Measurements from ENCODE around the gene CCDC18. TPM values are rescaled to one million over a fixed set of nuclear protein-coding genes. Genes with fewer than 3 reads are reported as not detected.
"Not testable (repeated sequence)": the region's sequence is repeated elsewhere in the genome, so short reads cannot be mapped to it uniquely, and the experiment has no call there.

The CCDC18 gene
- total RNA-seq, 2 donors from 2014 or later = 12.7 to 15.2 TPM

DNA sequence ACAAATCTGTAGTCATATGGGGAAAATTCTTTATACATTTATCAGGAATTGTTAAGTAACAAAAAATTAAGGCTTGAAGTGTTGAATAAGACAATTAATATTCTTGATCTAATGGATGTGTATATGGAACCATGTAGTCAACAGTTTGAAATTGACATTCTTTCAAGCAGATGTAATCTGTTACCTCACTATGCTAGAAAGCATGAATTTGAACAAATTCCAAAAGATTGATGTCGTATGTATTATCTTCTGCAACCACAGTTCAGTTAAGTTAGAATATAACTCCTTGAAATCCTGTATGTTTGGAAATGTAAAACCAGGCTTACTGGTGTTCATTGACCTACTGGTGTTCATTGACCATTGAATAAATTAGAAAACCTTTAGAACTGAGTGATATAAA lies 16.1 kb downstream of the CCDC18 start:
- no peaks in the 10 kb centered on the region for H3K4me1 Mint-ChIP-seq
- peaks cover 58% of the 10 kb centered on the region for H3K36me3 Mint-ChIP-seq (ENCODE audit: low read depth)
- ATAC-seq (replicated peaks) = no peak
- no peaks in the 10 kb centered on the region for H3K27me3 Mint-ChIP-seq
- H3K4me3 Mint-ChIP-seq = no peak overlapping the region
- H3K9me3 Mint-ChIP-seq = no peaks in the 10 kb centered on the region
- H3K27ac Mint-ChIP-seq = no peak overlapping the region

DNA sequence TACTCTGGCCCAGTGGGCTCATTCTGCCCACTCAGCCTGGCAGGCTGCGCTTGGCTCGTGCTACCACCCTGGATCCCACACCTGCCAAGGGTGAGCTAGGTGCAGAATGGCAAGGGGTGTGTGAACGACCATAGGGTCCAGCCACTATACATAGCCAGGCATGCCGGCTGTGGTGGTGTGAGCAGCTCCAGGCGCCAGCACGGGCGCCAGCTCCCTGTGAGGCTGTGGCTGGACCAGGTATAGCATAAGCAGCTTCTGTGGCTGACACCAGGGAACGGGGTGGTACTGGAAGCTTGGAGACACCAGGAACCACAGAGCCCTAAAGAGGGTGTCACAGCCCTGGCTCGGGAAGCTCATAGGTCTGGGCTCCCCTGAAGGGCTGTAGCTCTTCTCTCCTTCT lies 18.6 kb downstream of the CCDC18 start:
- H3K4me3 Mint-ChIP-seq = no peak overlapping the region

DNA sequence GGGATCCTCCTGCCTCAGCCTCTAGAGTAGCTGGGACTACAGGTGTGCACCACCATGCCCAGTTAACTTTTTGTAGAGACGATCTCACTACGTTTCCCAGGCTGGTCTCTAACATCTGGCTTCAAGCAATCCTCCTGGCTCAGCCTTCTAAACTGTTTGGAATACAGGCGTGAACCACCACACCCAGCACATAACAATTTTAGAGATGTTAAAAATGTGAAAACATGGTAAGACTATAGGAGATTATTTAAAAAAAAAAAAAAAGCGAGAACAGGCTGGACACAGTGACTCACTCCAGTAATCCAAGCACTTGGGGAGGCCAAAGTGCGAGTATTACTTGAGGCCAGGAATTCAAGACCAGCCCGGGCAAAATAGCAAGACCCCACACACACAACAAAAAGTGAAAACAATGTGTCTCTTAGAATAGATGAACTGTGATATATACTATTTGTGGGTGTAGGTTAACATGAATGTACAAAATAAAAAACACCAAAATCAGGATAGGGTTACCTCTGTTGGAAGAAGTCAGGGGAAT lies 19.6 kb downstream of the CCDC18 start:
- Mint-ChIP-seq H3K27ac (no peak overlapping the region), H3K4me3 (no peak overlapping the region), H3K4me1 (no peaks in the 10 kb centered on the region), H3K9me3 (no peaks in the 10 kb centered on the region), H3K27me3 (no peaks in the 10 kb centered on the region), H3K36me3 (ENCODE audit: low read depth) (peaks cover 38% of the 10 kb centered on the region)
- ATAC-seq (replicated peaks) = no peak

More for the DNA sequence above, 18.6 kb downstream of the CCDC18 start:
- no peaks in the 10 kb centered on the region for H3K9me3 Mint-ChIP-seq
- peaks cover 46% of the 10 kb centered on the region for H3K36me3 Mint-ChIP-seq (ENCODE audit: low read depth)
- no peaks in the 10 kb centered on the region for H3K27me3 Mint-ChIP-seq
- ATAC-seq (replicated peaks) = no peak
- H3K27ac Mint-ChIP-seq = no peak overlapping the region
- no peaks in the 10 kb centered on the region for H3K4me1 Mint-ChIP-seq

DNA sequence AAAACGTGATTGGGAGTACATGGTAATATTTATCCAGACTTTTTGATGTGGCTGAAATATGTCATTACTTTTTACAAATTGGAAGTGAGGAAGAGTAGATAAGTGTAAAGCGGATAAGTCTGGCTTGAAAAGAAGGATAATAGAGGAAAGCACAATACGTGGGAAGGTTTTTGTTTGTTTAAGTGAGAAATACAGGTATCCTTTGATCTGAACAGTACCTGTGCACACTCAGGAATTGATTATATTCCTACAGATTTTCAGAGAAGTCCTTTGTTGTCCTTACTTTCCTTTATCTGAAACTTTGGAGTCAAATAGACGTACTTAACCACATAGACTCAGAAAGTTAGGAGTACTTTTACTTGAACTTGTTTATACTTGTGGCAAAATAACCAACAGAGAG lies 20.2 kb downstream of the CCDC18 start:
- H3K9me3 Mint-ChIP-seq = no peaks in the 10 kb centered on the region
- peaks cover 33% of the 10 kb centered on the region for H3K36me3 Mint-ChIP-seq (ENCODE audit: low read depth)
- H3K27me3 Mint-ChIP-seq = no peaks in the 10 kb centered on the region
- no peak for ATAC-seq (replicated peaks)
- no peak overlapping the region for H3K4me3 Mint-ChIP-seq
- H3K27ac Mint-ChIP-seq = no peak overlapping the region
- no peaks in the 10 kb centered on the region for H3K4me1 Mint-ChIP-seq

DNA sequence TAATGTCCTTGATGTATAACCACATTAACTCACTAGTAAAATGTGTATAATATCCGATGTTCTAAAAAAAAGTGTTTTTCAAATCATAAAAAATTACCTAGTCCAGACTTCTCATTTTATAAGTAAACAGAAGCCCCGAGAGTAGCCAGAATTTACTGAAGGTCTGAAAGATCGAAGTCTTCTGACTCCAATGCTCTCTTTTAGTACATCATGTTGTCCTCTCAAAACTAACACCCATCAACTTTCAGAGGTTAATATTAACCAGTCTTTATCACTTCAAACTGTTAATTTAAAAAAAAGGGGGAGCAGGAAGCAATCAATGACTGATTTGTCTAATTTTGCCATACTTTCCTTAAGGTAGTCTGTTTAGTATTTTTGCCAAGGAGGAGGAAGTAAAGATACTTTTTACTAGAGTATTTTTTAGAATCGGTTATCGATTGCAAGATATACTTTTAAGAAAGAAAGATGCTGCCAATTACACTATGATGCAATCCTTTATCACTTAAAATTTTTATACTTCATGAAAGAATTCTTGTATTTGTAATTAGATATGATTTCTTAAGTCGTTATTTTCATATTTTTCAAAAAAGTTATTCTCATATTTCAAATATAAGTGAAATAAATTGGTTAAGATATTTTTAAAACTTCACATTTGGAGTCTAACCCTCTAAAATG lies 25.5 kb downstream of the CCDC18 start:
- no peak overlapping the region for H3K4me3 Mint-ChIP-seq
- H3K4me1 Mint-ChIP-seq = no peaks in the 10 kb centered on the region
- peaks cover 47% of the 10 kb centered on the region for H3K36me3 Mint-ChIP-seq (ENCODE audit: low read depth)

DNA sequence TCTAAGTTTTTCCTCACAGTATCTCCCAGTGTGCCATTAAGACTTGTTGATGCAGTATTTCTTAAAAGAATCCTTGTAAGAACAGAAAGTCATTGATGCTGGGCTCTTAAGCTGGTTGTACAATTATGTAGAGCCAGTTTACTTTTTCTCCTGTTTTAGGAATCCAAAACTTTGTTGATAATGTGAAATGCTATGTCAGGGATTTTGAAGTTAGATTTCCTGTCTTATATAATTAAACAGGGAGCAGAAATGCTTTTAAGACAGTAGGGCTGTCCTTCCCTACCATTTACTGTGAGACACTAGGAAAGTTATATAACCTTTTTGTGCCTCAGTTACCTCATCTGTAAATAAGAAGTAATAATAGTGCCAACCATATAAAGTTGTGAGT lies 26.0 kb downstream of the CCDC18 start:
- Mint-ChIP-seq H3K4me3 (no peak overlapping the region), H3K27ac (no peak overlapping the region), H3K36me3 (ENCODE audit: low read depth) (peaks cover 46% of the 10 kb centered on the region), H3K27me3 (no peaks in the 10 kb centered on the region), H3K9me3 (no peaks in the 10 kb centered on the region), H3K4me1 (no peaks in the 10 kb centered on the region)
- no peak for ATAC-seq (replicated peaks)

More for the DNA sequence above, 25.5 kb downstream of the CCDC18 start:
- Mint-ChIP-seq H3K27ac (no peak overlapping the region), H3K9me3 (no peaks in the 10 kb centered on the region), H3K27me3 (no peaks in the 10 kb centered on the region)
- no peak for ATAC-seq (replicated peaks)

DNA sequence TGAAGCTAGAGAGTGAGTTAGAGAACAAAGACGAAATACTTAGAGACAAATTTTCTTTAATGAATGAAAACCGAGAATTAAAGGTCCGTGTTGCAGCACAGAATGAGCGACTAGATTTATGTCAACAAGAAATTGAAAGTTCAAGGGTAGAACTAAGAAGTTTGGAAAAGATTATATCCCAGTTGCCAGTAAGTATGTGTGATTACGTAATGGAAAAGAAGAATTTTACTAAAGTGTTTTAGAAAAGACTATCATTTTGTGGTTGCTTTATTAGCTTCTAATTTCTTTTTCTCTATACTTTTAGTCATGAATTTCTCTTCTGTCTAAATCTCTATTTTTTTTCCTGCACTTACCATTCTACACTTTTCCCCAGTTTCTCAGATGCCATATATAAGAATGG lies 26.7 kb downstream of the CCDC18 start:
- no peak for ATAC-seq (replicated peaks)
- Mint-ChIP-seq H3K4me1 (no peaks in the 10 kb centered on the region), H3K9me3 (no peaks in the 10 kb centered on the region), H3K27ac (no peak overlapping the region), H3K36me3 (ENCODE audit: low read depth) (peaks cover 46% of the 10 kb centered on the region), H3K4me3 (no peak overlapping the region), H3K27me3 (no peaks in the 10 kb centered on the region)

DNA sequence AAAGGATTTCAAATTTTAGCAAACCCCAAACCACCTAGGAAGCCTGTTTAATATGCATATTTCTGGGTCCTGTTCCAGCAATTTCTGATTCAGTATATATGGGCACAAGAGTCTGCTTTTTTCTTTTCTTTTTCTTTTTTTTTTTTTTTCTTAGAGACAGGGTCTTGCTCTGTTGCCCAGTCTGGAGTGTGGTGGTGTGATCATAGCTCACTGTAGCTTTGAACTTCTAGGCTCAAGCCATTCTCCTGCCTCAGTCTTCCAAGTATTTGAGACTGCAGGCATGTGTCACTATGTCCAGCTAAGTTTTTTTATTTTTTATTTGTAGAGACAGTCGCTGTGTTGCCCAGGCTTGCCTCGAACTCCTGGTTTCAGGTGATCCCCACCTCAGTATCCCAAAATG lies 34.8 kb downstream of the CCDC18 start:
- ATAC-seq (replicated peaks) = no peak
- Mint-ChIP-seq H3K4me3 (no peak overlapping the region), H3K4me1 (peaks cover 8% of the 10 kb centered on the region), H3K27me3 (no peaks in the 10 kb centered on the region), H3K27ac (no peak overlapping the region), H3K9me3 (no peaks in the 10 kb centered on the region), H3K36me3 (ENCODE audit: low read depth) (peaks cover 62% of the 10 kb centered on the region)

DNA sequence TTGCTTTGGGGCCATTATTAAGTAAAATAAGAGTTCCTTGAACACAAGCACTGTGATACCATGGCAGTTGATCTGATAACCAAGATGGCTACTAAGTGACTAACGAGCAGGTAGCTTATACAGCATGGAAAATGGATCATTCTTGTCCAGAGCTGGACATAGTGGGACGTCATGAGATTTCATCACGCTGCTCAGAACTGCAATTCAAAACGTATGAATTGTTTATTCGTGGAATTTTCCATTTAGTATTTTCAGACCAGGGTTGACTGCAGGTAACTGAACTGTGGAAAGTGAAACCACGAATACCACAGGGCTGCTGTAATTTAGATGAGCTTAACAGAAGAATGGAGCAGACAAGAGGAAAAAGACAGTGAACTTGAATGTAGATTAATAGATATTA lies 38.9 kb downstream of the CCDC18 start:
- peaks cover 69% of the 10 kb centered on the region for H3K36me3 Mint-ChIP-seq (ENCODE audit: low read depth)
- peaks cover 8% of the 10 kb centered on the region for H3K4me1 Mint-ChIP-seq
- no peaks in the 10 kb centered on the region for H3K9me3 Mint-ChIP-seq
- peak; percentile 58 for ATAC-seq (replicated peaks)
- H3K27me3 Mint-ChIP-seq = no peaks in the 10 kb centered on the region
- peak overlapping the region; percentile 78 for H3K27ac Mint-ChIP-seq
- H3K4me3 Mint-ChIP-seq = peak overlapping the region; percentile 76

DNA sequence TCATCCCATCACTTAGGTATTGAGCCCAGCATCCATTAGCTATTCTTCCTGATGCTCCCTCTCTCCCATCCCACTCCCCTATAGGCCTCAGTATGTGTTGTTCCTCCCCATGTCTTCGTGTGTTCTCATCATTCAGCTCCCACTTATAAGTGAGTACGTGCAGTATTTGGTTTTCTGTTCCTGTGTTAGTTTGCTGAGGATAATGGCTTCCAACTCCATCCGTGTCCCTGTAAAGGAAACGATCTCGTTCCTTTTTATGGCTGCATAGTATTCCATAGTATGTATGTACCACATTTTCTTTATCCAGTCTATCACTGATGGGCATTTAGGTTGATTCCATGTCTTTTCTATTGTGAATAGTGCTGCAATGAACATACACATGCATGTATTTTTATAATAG lies 40.2 kb downstream of the CCDC18 start:
- H3K36me3 Mint-ChIP-seq (ENCODE audit: low read depth) = peaks cover 75% of the 10 kb centered on the region
- H3K4me1 Mint-ChIP-seq; H3K9me3 Mint-ChIP-seq; H3K4me3 Mint-ChIP-seq; H3K27me3 Mint-ChIP-seq; H3K27ac Mint-ChIP-seq; ATAC-seq (replicated peaks): not testable (repeated sequence)

DNA sequence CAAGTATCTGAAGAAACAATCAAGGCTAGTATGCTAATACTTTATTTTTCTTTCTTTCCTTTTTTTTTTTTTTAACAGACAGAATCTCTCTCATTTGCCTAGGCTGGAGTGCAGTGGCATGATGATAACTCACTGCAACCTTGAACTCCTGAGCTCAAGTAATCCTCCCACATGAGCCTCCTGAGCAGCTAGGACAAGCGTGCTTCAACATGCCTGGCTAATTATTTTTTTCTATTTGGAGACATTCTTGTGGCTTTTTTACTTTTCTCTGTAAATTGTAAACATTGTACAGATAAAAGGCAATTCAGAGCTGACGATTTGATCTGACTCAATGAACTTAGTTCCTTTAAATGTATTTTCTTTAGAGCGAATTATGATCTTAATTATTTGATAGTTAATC lies 41.4 kb downstream of the CCDC18 start:
- no peaks in the 10 kb centered on the region for H3K27me3 Mint-ChIP-seq
- peaks cover 8% of the 10 kb centered on the region for H3K4me1 Mint-ChIP-seq
- H3K27ac Mint-ChIP-seq = no peak overlapping the region
- H3K36me3 Mint-ChIP-seq (ENCODE audit: low read depth) = peaks cover 75% of the 10 kb centered on the region
- H3K9me3 Mint-ChIP-seq = no peaks in the 10 kb centered on the region
- ATAC-seq (replicated peaks) = no peak
- no peak overlapping the region for H3K4me3 Mint-ChIP-seq

DNA sequence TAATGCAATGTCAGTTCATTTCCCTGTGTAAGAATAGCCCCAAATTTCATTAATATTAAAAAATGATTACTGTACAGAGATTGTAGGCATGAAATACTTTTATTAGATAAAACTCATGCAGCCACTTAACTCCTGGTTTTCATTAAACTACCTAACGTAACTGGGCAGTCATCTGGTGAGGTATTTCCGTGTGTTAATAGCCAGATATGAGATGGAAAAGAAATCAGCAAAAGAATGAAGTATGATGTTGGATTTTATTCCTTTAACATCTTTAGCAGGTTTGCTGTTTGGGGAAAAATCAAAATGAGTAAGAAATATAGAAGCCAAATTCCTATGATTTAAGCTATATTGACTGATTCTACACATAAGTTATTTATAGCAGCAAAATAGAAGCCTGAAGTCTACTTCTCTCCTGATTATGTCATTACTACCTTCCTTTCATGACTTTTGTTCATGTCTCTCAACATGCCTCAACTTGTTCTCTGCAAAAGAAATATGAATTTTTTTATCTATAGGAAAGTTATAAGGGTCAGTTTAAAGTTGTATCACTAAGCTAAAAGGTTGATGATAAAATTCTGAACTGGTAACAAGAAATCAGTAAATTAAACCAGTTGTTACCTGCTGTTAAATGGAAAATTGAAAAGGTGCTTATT lies 42.6 kb downstream of the CCDC18 start:
- no peak for ATAC-seq (replicated peaks)
- H3K4me1 Mint-ChIP-seq = peaks cover 8% of the 10 kb centered on the region
- H3K9me3 Mint-ChIP-seq = no peaks in the 10 kb centered on the region
- peaks cover 67% of the 10 kb centered on the region for H3K36me3 Mint-ChIP-seq (ENCODE audit: low read depth)
- H3K4me3 Mint-ChIP-seq = no peak overlapping the region
- H3K27ac Mint-ChIP-seq = no peak overlapping the region
- no peaks in the 10 kb centered on the region for H3K27me3 Mint-ChIP-seq

DNA sequence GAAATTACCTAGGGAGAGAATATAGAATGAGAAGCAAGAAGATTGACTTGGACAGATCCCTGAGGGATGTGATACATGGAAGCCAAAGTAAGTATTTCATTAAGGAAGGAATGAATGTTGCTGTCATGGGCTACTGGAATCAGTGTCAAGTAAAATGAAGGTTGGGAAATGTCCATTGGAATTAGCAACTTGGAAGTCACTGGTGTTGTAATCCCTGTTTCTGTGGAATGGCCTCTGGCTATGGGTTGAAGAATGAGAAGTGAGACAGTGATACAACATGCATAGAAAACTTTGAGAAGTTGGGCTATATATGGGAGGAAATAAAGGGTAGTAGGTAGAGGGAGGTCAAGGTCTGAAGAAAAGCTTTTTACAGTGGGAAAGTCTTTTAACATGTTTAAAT lies 54.7 kb downstream of the CCDC18 start:
- Mint-ChIP-seq H3K4me1 (no peaks in the 10 kb centered on the region), H3K4me3 (no peak overlapping the region), H3K9me3 (peaks cover 5% of the 10 kb centered on the region), H3K36me3 (ENCODE audit: low read depth) (peaks cover 72% of the 10 kb centered on the region), H3K27ac (no peak overlapping the region), H3K27me3 (no peaks in the 10 kb centered on the region)
- ATAC-seq (replicated peaks) = no peak

DNA sequence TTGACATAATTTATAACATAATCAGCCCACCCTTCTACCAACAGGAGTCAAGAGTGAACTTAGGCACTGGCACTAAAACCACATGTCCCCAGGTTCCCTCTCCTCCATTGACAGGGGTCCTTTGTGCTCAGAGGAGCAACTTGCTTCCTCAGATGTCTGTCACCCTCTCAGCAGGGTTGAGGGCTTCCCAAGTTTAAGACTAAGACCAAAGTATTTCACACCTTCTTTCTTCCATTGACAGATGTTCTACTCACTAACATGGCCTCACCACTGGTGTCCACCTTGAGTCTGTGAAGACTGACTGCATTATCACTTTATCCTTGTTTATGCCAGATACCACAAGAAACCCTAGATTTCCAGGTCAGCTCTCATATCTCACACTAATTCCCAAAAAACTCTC lies 56.5 kb downstream of the CCDC18 start:
- Mint-ChIP-seq H3K9me3 (peaks cover 3% of the 10 kb centered on the region), H3K36me3 (ENCODE audit: low read depth) (peaks cover 74% of the 10 kb centered on the region), H3K4me1 (no peaks in the 10 kb centered on the region), H3K27me3 (no peaks in the 10 kb centered on the region), H3K27ac (no peak overlapping the region), H3K4me3 (no peak overlapping the region)
- ATAC-seq (replicated peaks) = no peak

DNA sequence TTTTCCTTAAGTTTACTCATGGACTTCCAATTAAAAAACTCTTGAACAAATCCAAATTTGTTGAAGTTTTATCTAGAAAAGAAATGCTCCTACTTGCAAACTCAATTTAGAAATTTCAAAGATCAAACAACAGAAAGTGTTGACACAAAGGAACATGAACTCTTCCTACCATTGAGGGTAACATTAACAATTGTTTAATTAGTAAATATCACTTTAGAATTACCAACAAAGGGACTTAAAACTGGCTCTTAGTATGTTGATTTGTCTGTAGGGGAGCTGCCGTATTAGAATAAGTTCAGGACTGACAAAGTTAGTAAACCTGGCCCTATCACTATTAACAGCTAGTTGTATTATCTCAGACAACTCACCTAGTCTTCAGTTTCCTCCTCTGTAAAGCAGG lies 57.9 kb downstream of the CCDC18 start:
- no peak overlapping the region for H3K4me3 Mint-ChIP-seq
- no peaks in the 10 kb centered on the region for H3K27me3 Mint-ChIP-seq
- no peak for ATAC-seq (replicated peaks)
- H3K9me3 Mint-ChIP-seq = peaks cover 4% of the 10 kb centered on the region
- no peak overlapping the region for H3K27ac Mint-ChIP-seq
- H3K36me3 Mint-ChIP-seq (ENCODE audit: low read depth) = peaks cover 77% of the 10 kb centered on the region
- no peaks in the 10 kb centered on the region for H3K4me1 Mint-ChIP-seq
